WTC11 (cell line): ENCODE data around the gene SLC35B4. TPM values are rescaled to one million over a fixed set of nuclear protein-coding genes. Genes with fewer than 3 reads are reported as not detected.

Source experiments
- ATAC-seq: fragments of 200-7000 bp; cut with Tn5 transposase; 2 replicates; pipeline ENCODE4 v1.10.0; 2021; ENCODE audit warnings: mild to moderate bottlenecking, moderate library complexity
- CTCF ChIA-PET: fragments of 300-600 bp; sonication (Branson Sonifier 250); formaldehyde crosslinking; loops from one replicate; lab custom pipeline; 2021; ENCODE audit warnings: antibody characterized with exemption; lab: Charles Lee
- POLR2A ChIA-PET: fragments of 350-600 bp; sonication (Branson Sonifier 250); formaldehyde crosslinking; loops from one replicate; lab custom pipeline; 2021; ENCODE audit warnings: antibody characterized with exemption; lab: Charles Lee
- DNase-seq: peaks from one replicate; pipeline ENCODE4 v3.0.0; 2021; ENCODE audit warnings: low spot score
- H3K27ac Mint-ChIP-seq: 2 replicates; pipeline ENCODE4 v1.8.0; 2021; ENCODE audit warnings: mixed read lengths
- H3K27me3 Mint-ChIP-seq: 2 replicates; pipeline ENCODE4 v1.8.0; 2021; ENCODE audit warnings: low read depth, mild to moderate bottlenecking, moderate library complexity, mixed read lengths
- H3K36me3 Mint-ChIP-seq: 2 replicates; pipeline ENCODE4 v1.8.0; 2021; ENCODE audit warnings: mixed read lengths
- H3K4me1 Mint-ChIP-seq: 2 replicates; pipeline ENCODE4 v1.8.0; 2022; ENCODE audit warnings: mixed read lengths
- H3K4me3 Mint-ChIP-seq: 2 replicates; pipeline ENCODE4 v1.8.0; 2021; ENCODE audit warnings: mild to moderate bottlenecking, moderate library complexity, mixed read lengths
- H3K9me3 Mint-ChIP-seq: 2 replicates; pipeline ENCODE4 v1.8.0; 2021; ENCODE audit warnings: mixed read lengths
- ATF1 ChIP-seq: sonication (generic); formaldehyde crosslinking; IDR thresholded peaks from 2 replicates; pipeline ENCODE4 v1.8.1; 2023; ENCODE audit warnings: mild to moderate bottlenecking, moderate library complexity, missing genetic modification reagents
- ELF4 ChIP-seq: sonication (generic); formaldehyde crosslinking; IDR thresholded peaks from 2 replicates; pipeline ENCODE4 v1.8.1; 2022; ENCODE audit warnings: low read depth, mild to moderate bottlenecking, moderate library complexity, missing genetic modification reagents
- ETV6 ChIP-seq: sonication (generic); formaldehyde crosslinking; IDR thresholded peaks from 2 replicates; pipeline ENCODE4 v1.8.1; 2022; ENCODE audit warnings: mild to moderate bottlenecking, missing genetic modification reagents
- GABPB1 ChIP-seq: sonication (generic); formaldehyde crosslinking; IDR thresholded peaks from 2 replicates; pipeline ENCODE4 v1.8.1; 2023; ENCODE audit warnings: mild to moderate bottlenecking, missing genetic modification reagents
- HMGA2 ChIP-seq: fragments of 250-450 bp; sonication (Bioruptor Pico); IDR thresholded peaks from 2 replicates; pipeline ENCODE4 v1.4.0; 2021; ENCODE audit warnings: mild to moderate bottlenecking, moderate library complexity
- NFE2L1 ChIP-seq: sonication (generic); formaldehyde crosslinking; IDR thresholded peaks from 2 replicates; pipeline ENCODE4 v1.8.1; 2023; ENCODE audit warnings: missing genetic modification reagents
- NR1H2 ChIP-seq: sonication (generic); formaldehyde crosslinking; IDR thresholded peaks from 2 replicates; pipeline ENCODE4 v1.9.0; 2021; ENCODE audit warnings: mild to moderate bottlenecking, moderate library complexity, missing genetic modification reagents
- NR2C2 ChIP-seq: sonication (generic); formaldehyde crosslinking; IDR thresholded peaks from 2 replicates; pipeline ENCODE4 v1.8.0; 2022; ENCODE audit warnings: mild to moderate bottlenecking, missing genetic modification reagents
- PRRX2 ChIP-seq: fragments of 250-450 bp; sonication (Bioruptor Pico); IDR thresholded peaks from 2 replicates; pipeline ENCODE4 v1.8.0; 2021; ENCODE audit warnings: mild to moderate bottlenecking
- RELA ChIP-seq: sonication (generic); formaldehyde crosslinking; IDR thresholded peaks from 2 replicates; pipeline ENCODE4 v1.8.1; 2022; ENCODE audit warnings: missing genetic modification reagents, mild to moderate bottlenecking, borderline replicate concordance
- SMAD3 ChIP-seq: sonication (generic); formaldehyde crosslinking; IDR thresholded peaks from 2 replicates; pipeline ENCODE4 v1.8.0; 2022; ENCODE audit warnings: missing genetic modification reagents, mild to moderate bottlenecking, borderline replicate concordance
- ZNF121 ChIP-seq: sonication (generic); formaldehyde crosslinking; IDR thresholded peaks from 2 replicates; pipeline ENCODE4 v1.8.0; 2023; ENCODE audit warnings: missing genetic modification reagents
- ZNF219 ChIP-seq: sonication (generic); formaldehyde crosslinking; IDR thresholded peaks from 2 replicates; pipeline ENCODE4 v1.8.0; 2023; ENCODE audit warnings: missing genetic modification reagents, mild to moderate bottlenecking, borderline replicate concordance
- ZNF263 ChIP-seq: sonication (generic); formaldehyde crosslinking; IDR thresholded peaks from 2 replicates; pipeline ENCODE4 v1.8.1; 2022; ENCODE audit warnings: low read depth, mild to moderate bottlenecking, moderate library complexity, missing genetic modification reagents
- ZNF317 ChIP-seq: sonication (generic); formaldehyde crosslinking; IDR thresholded peaks from 2 replicates; pipeline ENCODE4 v1.8.1; 2023; ENCODE audit warnings: low read depth, mild to moderate bottlenecking, moderate library complexity, missing genetic modification reagents, borderline replicate concordance
- ZNF423 ChIP-seq: fragments of 250-450 bp; sonication (Bioruptor Pico); IDR thresholded peaks from 2 replicates; pipeline ENCODE4 v2.1.2; 2022; ENCODE audit warnings: mild to moderate bottlenecking, moderate library complexity
- total RNA-seq: library from RNA; stranded (reverse); gene quantifications from 3 replicates; pipeline ENCODE4 v1.2.3, GENCODE V29; 2021
- TF ChIP-seq, protein P1 (sequence below): fragments of 250-450 bp; sonication (Bioruptor Pico); IDR thresholded peaks from 2 replicates; pipeline ENCODE4 v1.8.0; 2021; ENCODE audit warnings: mild to moderate bottlenecking
- TF ChIP-seq, protein P2 (sequence below): fragments of 200-600 bp; IDR thresholded peaks from 2 replicates; pipeline ENCODE4 v1.8.0; 2022; ENCODE audit warnings: antibody characterized with exemption
- TF ChIP-seq, protein P3 (sequence below): sonication (generic); formaldehyde crosslinking; IDR thresholded peaks from 2 replicates; pipeline ENCODE4 v1.8.1; 2023; ENCODE audit warnings: mild to moderate bottlenecking, missing genetic modification reagents
- TF ChIP-seq, protein P4 (sequence below): fragments of 250-450 bp; sonication (Bioruptor Pico); IDR thresholded peaks from 2 replicates; pipeline ENCODE4 v1.9.0; 2021; ENCODE audit warnings: mild to moderate bottlenecking
- TF ChIP-seq, protein P5 (sequence below): sonication (generic); formaldehyde crosslinking; conservative IDR thresholded peaks from 2 replicates; pipeline ENCODE4 v1.8.1; 2023; ENCODE audit warnings: mild to moderate bottlenecking, low read depth, missing genetic modification reagents, moderate library complexity

SLC35B4 gene
- total RNA-seq, 1 experiment from 2014 or later, result 32.6 TPM

DNA sequence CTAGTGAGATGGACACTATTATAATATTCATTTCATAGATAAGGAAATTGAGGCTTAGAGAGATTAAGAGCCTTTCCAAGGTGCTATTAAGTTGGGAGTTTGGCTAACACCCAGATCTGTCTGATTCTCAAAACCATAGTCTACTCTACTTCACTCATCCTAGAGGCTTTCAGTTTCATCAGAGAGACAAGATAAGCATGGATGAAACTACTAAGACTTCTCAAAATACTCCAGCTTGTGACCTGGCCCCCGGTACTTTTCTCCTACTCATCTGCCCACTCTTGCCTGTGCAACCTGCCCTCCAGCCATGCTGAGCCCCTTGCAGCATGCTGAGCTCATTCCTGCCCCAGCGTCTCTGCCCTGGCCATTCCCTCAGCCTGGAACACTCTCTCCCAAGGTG, 12.2 kb upstream of the SLC35B4 start:
- ChIA-PET POLR2A (interaction anchor here (1.4 kb wide), 1 partner anchor 13 kb away, joined by 7 read pairs; the partner anchor contains the start of gene SLC35B4), CTCF (interaction anchor here (2.0 kb wide), 1 partner anchor 12 kb away, joined by 14 read pairs; the partner anchor contains the start of gene SLC35B4)
- no peak overlapping the region for H3K4me3 Mint-ChIP-seq
- H3K27me3 Mint-ChIP-seq, result no peaks in the 10 kb centered on the region
- no peaks in the 10 kb centered on the region for H3K36me3 Mint-ChIP-seq
- H3K27ac Mint-ChIP-seq, result no peak overlapping the region
- H3K4me1 Mint-ChIP-seq, result no peaks in the 10 kb centered on the region; the same call in 1 of the 2 replicates
- no peak for DNase-seq
- no peak for ATAC-seq
- H3K9me3 Mint-ChIP-seq, result 0 out of 2 replicates have a peak, but pooled peaks cover 3% of the 10 kb centered on the region
- TF ChIP-seq ZNF121 (no peak), PRRX2 (CRISPR knock-in tag) (no peak), ZNF263 (no peak), NFE2L1 (CRISPR knock-in tag) (no peak), GABPB1 (CRISPR knock-in tag) (no peak), ZNF423 (no peak), HMGA2 (CRISPR knock-in tag) (no peak), ATF1 (CRISPR knock-in tag) (no peak), RELA (CRISPR knock-in tag) (no peak), SMAD3 (CRISPR knock-in tag) (no peak)
- TF ChIP-seq, protein P1, sequence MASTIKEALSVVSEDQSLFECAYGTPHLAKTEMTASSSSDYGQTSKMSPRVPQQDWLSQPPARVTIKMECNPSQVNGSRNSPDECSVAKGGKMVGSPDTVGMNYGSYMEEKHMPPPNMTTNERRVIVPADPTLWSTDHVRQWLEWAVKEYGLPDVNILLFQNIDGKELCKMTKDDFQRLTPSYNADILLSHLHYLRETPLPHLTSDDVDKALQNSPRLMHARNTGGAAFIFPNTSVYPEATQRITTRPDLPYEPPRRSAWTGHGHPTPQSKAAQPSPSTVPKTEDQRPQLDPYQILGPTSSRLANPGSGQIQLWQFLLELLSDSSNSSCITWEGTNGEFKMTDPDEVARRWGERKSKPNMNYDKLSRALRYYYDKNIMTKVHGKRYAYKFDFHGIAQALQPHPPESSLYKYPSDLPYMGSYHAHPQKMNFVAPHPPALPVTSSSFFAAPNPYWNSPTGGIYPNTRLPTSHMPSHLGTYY (CRISPR knock-in tag), result no peak
- TF ChIP-seq, protein P2, sequence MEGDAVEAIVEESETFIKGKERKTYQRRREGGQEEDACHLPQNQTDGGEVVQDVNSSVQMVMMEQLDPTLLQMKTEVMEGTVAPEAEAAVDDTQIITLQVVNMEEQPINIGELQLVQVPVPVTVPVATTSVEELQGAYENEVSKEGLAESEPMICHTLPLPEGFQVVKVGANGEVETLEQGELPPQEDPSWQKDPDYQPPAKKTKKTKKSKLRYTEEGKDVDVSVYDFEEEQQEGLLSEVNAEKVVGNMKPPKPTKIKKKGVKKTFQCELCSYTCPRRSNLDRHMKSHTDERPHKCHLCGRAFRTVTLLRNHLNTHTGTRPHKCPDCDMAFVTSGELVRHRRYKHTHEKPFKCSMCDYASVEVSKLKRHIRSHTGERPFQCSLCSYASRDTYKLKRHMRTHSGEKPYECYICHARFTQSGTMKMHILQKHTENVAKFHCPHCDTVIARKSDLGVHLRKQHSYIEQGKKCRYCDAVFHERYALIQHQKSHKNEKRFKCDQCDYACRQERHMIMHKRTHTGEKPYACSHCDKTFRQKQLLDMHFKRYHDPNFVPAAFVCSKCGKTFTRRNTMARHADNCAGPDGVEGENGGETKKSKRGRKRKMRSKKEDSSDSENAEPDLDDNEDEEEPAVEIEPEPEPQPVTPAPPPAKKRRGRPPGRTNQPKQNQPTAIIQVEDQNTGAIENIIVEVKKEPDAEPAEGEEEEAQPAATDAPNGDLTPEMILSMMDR, result no peak

DNA sequence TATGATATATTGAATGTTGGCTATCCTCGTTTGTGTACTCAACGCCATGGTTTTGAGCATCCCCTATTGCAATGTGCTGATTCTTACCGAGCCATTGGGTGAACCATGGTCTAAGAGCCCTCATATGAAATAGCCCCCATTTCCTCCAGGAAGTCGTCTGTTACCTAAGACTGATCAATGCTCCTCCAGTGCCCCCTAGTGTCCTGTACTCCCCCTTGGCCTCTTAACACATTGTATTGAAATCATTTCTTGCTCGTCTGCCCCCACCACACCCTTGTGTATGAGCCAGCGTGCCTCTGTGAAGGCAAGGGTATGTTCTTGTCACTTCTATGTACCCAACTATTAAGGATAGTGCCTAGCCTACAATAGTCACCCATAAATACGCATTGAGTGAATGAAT, 11.2 kb upstream of the SLC35B4 start:
- H3K27me3 Mint-ChIP-seq, result no peaks in the 10 kb centered on the region
- H3K4me3 Mint-ChIP-seq, result no peak overlapping the region
- DNase-seq (peak; percentile 80), ATAC-seq (peak; percentile 100)
- TF ChIP-seq ZNF317 (CRISPR knock-in tag) (0 out of 2 replicates have a peak, but pooled peaks have one; percentile 25), NR2C2 (CRISPR knock-in tag) (no peak), ZNF219 (CRISPR knock-in tag) (no peak), NR1H2 (CRISPR knock-in tag) (no peak), ETV6 (peak; percentile 30; the same call in 1 of the 2 replicates), ELF4 (CRISPR knock-in tag) (no peak)
- TF ChIP-seq, protein P3, sequence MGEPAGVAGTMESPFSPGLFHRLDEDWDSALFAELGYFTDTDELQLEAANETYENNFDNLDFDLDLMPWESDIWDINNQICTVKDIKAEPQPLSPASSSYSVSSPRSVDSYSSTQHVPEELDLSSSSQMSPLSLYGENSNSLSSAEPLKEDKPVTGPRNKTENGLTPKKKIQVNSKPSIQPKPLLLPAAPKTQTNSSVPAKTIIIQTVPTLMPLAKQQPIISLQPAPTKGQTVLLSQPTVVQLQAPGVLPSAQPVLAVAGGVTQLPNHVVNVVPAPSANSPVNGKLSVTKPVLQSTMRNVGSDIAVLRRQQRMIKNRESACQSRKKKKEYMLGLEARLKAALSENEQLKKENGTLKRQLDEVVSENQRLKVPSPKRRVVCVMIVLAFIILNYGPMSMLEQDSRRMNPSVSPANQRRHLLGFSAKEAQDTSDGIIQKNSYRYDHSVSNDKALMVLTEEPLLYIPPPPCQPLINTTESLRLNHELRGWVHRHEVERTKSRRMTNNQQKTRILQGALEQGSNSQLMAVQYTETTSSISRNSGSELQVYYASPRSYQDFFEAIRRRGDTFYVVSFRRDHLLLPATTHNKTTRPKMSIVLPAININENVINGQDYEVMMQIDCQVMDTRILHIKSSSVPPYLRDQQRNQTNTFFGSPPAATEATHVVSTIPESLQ (CRISPR knock-in tag), result no peak
- TF ChIP-seq, protein P2, result peak; percentile 31
- TF ChIP-seq, protein P4, sequence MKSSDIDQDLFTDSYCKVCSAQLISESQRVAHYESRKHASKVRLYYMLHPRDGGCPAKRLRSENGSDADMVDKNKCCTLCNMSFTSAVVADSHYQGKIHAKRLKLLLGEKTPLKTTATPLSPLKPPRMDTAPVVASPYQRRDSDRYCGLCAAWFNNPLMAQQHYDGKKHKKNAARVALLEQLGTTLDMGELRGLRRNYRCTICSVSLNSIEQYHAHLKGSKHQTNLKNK (CRISPR knock-in tag), result no peak
- TF ChIP-seq, protein P5, sequence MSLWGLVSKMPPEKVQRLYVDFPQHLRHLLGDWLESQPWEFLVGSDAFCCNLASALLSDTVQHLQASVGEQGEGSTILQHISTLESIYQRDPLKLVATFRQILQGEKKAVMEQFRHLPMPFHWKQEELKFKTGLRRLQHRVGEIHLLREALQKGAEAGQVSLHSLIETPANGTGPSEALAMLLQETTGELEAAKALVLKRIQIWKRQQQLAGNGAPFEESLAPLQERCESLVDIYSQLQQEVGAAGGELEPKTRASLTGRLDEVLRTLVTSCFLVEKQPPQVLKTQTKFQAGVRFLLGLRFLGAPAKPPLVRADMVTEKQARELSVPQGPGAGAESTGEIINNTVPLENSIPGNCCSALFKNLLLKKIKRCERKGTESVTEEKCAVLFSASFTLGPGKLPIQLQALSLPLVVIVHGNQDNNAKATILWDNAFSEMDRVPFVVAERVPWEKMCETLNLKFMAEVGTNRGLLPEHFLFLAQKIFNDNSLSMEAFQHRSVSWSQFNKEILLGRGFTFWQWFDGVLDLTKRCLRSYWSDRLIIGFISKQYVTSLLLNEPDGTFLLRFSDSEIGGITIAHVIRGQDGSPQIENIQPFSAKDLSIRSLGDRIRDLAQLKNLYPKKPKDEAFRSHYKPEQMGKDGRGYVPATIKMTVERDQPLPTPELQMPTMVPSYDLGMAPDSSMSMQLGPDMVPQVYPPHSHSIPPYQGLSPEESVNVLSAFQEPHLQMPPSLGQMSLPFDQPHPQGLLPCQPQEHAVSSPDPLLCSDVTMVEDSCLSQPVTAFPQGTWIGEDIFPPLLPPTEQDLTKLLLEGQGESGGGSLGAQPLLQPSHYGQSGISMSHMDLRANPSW (CRISPR knock-in tag), result no peak
- 0 out of 2 replicates have a peak, but pooled peaks cover 3% of the 10 kb centered on the region for H3K9me3 Mint-ChIP-seq
- H3K27ac Mint-ChIP-seq, result no peak overlapping the region
- H3K4me1 Mint-ChIP-seq, result no peaks in the 10 kb centered on the region; the same call in 1 of the 2 replicates
- POLR2A ChIA-PET, result no interaction called here
- no peaks in the 10 kb centered on the region for H3K36me3 Mint-ChIP-seq
- CTCF ChIA-PET, result interaction anchor here (2.0 kb wide), 1 partner anchor 11 kb away, joined by 14 read pairs; the partner anchor contains the start of gene SLC35B4
